GM18873 (cell line): Measurements from ENCODE around the gene KMT2A.
A peak's percentile ranks its signal among the peaks of the same experiment; 100 is the strongest.
"Not testable (repeated sequence)": the region's sequence is repeated elsewhere in the genome, so short reads cannot be mapped to it uniquely, and the experiment has no call there.

Experiments
- ATAC-seq: cut with Tn5 transposase; IDR thresholded peaks from one replicate; pipeline ENCODE4 v1.9.1; 2021; ENCODE audit warnings: mild to moderate bottlenecking, moderate library complexity, moderate number of reproducible peaks; ENCODE audit not compliant: unreplicated experiment, low FRiP score

KMT2A gene

DNA sequence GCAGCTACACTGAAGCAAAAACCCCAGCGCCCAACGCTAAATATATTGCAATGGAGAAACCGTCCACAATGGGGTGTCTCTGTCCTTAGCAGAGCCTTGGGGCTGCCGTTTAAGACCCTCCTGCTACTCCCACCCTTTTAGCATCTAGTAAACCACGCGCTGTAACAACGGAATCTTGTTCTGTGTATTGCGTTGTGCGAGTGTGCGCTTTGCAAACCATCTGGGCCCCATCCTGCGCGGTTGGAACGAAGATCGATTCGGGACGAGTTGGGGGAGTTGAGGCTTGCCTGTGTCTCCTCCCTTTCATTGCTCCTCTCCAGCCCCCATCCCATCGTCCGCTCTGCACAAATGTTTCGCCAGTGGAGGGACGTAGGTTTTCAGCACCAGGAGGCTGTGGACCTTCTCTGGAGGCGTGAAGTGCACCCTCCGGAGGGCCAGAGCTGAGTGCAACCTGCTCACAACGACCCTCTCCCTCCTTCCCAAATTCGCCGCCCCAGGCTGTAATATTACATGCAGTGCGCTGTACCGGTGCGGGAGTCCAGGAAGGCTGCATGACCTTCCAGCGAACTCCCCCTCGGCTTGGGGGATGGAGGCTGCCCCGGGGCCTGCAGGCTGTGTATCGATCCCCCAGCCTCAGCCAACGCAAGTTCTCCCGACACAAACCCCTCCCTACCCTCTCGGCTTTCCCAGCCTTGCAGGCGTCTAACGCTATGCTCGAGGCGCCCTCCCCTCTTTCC lies 1.6 kb upstream of the KMT2A start:
- no peak for ATAC-seq

DNA sequence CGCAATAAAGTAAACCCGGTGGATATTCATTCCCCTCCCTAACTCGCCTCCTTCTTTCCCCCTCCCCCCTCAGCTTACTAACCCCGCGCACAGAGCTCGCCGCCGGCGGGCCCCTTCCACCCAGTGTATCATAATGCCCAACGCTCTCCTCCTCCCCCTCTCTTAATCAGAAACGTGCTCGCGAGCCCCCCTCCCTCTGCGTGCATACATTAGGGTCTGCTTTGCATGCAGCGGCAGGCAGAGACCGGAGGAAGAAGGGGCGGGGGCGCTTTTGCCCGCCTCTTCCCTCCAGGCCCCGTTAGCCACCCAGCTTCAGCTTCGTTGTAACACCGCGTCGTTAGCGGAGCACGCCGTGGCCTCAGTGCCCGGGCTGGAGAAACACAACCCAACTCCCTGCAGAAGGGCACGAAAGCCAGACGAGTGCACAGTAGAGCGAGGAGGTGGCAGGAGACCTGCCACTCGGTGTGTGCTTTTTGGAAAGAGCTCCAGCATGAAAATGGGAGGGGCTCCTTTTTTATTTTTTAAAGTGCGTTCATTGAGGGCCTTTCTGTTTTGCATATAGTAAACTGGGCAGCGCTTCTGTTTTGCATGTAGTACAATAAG lies 901 bp upstream of the KMT2A start:
- peak; percentile 23 for ATAC-seq

DNA sequence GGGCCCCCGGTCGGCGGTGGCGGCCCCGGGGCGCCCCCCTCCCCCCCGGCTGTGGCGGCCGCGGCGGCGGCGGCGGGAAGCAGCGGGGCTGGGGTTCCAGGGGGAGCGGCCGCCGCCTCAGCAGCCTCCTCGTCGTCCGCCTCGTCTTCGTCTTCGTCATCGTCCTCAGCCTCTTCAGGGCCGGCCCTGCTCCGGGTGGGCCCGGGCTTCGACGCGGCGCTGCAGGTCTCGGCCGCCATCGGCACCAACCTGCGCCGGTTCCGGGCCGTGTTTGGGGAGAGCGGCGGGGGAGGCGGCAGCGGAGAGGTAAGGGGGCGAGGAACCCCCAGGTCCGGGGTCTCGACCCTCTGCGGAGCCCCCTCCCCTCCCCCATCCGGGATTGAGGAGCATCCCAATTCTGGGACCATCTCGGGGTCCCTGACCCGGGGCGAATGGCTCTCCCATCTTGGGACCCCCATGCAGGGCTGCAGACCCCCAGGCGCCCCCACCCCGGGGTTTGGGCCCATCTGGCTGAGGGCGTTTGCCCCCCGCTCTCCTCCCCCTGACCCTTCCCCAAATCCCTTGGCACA lies 431 bp downstream of the KMT2A start:
- peak; percentile 1 for ATAC-seq

DNA sequence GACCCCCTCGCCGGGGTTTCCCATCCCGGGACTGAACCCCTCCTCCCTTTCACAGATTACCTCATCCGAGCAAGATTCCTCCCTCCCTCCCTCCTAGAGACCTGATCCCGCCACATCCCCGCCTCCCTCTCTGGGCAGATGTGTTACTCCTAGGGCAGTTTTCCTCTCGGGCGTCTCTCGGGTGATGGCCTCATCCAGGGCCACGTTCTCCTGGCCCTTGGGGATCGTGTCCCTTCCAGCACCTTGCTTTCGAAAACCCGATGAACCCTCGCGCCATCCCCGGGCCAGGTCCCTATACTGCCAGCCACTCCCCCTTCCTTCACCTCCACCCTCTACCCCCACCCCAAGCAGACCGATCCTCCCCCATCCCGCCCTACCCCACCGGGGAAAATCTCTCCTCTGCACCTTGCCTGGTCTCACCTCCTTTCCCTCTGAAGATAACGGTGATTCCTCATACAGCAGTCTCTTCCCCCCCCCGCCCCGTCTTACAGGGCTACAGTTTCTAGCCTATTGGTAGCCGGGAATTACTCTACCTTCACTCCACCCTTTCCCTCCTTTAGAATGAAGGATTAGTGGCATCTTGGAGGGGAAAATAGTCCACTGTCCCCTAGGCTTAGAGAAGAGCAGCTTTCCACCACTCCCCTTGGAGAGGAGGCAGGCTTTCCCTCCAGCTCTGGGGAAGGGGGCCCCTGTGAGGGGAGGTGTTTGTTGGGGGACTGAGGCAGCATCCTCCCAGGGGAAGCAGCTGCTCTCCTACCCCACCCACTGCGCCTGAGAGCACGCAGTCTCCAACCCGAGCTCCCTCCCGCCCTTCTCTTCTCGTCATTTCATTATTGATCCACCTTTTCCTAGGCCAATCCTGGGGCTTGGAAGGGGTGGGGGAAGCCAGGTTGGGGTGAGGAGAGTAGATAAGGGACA lies 1.2 kb downstream of the KMT2A start:
- ATAC-seq = no peak

DNA sequence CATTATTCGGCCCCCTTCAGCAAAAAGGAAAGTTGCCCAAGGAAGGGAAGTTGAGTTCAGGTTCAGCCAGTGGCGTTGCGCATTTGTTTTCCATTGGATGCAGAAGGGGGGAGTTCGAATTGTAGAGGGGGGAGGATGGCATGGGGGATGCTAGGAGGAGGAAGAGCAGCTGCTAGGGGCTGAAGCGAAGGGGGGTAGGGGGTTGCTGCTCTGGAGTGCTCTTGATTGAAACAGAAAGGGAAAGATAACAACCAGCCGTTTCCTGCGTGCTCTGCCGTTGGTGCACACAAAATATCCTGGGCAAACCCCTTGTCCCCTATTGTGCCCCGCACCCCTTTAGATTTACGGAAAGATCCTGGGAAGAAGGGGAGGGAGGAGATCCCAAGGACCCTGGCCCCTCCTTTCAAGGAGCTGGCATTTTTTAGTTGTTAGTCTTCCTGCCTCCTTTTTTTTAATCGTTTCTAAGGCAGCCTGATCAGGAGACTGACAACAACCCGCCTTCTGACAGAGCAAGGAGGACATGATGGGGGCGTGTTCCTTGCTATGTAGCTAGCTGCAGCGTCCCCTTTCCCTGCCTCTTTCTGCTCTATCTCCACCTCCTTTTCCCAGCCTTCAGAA lies 2.1 kb downstream of the KMT2A start:
- ATAC-seq = no peak

DNA sequence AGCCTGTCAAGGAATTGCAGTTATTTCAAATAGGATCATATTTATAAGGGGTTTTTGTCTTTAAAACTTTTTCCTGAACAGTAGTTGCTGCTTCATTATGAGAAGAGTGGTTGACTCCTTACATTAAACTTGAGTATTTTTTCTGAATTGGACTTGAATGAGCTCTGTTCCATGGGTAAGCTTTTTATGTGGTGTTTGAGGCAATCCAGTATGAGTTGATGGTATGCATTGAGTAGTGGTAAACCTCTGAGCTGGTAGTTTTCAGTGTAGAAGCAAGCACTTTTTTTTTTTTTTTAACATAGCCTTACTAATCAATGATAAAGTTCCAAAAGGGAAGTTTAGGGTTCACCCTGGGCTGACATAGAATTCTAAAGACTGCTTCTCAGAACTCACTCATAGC lies 3.4 kb downstream of the KMT2A start:
- no peak for ATAC-seq

DNA sequence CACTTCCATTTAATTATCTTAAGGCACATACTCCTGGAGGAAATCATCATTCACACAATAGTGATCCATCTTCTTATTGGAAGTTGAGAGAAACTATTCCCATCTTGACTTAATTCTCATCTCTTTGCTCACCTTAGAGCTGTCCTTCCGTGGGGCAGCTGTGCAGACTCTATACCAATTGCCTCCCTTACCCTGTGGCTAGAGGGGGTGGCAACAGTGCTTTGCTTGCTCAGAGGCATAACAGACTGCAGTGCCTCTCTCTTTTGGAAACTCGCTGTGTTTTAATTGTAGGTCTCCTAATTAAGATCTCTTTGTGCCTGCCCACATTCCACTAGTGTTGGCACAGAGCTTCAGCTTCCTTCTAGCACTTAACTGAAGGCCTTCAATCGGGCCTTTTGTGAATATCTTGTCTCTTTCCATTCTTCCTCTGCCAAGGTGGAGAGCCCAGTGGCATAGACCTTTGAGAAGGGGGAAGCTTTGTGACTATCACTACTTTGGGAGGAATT lies 5.5 kb downstream of the KMT2A start:
- no peak for ATAC-seq

DNA sequence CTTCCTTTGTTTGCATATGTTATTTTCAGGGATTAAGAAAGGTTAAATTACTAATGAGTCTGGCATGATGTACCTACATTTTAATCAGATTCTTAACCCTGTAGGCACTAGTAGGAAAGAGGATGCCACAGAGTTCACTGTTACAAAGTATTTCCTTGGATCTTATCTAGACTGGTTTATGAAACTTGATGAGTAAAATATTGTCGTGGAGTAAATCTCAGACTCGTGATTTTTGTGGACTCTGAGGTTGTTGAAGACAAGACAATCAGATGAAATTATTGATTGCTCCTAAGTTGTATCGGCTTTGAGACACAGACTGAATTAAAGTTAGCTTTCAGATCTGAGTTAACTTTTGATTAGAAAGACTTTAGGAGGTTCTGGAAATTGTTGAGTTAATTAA lies 6.0 kb downstream of the KMT2A start:
- ATAC-seq = no peak

DNA sequence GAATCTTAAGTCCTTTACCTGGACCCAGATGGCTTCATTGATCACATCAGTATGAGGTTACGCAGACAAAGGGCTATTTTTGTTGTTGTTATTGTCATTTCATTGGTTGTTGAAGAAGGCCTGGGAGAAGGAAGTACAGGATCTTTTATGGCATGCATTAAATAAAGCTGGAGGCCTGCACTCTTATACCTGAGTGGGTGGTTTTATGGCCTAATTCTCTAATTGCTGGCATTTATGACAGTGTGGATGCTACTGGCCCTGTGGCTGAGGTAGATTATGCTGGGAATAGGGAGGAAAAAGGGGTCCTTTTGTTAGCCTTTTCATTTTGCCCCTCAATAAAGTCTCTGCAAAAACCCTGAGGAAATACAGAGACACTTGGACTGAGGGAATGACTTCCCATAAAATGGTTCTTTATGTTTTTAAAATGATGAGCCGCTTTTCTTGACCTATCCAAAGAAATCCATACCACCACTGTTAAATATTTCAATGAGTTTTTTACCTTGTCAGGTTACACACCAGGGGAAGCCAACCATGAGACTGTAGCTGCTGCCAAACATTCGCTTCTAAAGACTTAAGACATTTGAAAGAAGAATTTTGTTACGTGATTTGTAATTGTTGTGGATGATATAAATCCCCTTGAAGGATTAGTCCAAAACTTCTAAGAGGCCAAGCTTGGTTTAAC lies 6.8 kb downstream of the KMT2A start:
- ATAC-seq = no peak

DNA sequence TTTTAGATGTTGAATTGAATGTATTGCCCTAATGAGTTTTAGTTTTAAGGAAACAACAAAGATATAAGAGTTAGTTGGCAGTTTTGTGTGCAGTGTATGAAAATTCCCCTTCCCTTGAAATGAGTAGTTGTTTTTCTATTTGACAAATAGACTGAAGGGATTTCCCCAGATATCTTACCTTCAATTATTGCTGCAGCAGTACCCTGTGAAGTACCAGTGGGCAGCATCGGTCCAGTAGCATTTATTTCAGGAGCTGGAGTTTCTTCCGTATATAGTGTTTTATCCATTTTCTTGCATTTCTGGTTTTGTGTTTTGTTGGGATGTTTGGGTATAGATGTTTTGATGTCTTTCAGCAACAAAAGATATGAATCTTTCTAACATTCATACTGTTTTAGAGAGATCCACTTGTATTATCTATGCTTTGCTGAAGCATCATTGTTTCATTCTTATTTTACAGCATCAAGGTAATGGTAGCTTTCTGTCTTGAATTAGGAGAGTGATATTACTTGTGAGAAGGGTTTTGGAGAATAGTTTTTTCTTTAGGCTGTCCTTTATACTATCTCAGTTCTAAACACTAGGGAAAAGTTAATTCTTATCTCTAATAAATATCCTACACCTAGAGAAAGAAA lies 7.4 kb downstream of the KMT2A start:
- no peak for ATAC-seq

DNA sequence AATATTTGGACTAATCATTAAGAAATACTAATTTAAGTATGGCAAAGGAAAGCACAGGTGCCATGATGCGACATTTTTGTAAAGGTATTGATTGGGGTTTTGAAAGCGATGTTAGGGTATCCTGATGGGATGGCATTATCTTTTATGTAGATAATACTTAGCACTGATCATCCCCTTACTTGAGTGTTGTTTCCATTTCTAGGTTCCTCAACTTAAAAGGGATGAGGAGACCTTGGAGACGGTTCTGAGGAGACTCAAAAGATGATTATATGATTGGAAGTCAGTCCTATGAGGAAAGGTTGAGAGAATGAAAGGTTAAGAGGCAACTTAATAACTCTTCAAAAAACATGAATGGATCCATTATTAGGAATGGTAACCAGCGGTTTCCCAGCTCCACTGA lies 11.1 kb downstream of the KMT2A start:
- ATAC-seq = no peak

DNA sequence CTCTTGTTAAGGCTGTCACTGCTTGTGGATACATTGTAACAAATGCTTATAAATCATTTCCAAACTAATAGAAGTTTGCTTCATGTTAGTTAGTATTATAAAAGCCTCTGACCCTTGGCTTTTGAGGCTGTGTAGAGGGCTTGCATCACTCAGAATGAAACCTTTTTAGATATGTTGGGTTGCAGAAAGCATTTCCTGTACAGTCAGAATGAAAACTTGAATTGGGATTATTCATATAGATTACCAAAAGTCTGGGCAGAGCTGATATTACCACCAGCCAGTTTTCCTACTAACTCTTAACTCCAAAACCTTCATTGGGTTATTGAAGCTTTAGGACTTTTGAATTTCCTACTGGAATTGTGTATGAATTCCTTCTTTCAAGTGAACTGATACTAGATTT lies 12.0 kb downstream of the KMT2A start:
- ATAC-seq = no peak

DNA sequence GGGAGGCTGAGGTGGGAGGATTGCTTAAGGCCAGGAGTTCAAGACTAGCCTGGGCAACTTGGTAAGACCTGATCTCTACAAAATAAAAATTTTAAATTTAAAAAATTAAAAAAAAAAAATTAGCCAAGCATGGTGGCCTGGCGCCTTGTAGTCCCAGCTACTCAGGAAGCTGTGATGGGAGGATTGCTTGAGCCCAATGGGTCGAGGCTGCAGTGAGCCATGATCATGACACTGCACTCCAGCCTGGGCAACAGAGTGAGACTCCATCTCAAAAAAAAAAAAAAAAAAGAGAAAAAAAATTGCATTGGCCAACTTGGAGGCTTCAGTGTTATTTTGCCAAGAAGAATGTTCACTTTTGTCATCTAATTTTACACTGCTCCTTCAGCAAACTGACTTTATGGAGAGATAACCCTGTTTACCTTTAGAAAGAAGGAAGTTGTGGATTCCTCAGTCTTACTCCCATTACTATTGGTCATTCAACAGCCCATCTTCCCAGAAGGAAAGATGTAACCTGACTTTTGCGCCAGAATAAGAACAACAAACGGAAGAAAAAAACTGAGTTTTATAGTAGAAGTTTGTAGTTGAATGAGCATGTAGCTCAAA lies 13.1 kb downstream of the KMT2A start:
- ATAC-seq = no peak

DNA sequence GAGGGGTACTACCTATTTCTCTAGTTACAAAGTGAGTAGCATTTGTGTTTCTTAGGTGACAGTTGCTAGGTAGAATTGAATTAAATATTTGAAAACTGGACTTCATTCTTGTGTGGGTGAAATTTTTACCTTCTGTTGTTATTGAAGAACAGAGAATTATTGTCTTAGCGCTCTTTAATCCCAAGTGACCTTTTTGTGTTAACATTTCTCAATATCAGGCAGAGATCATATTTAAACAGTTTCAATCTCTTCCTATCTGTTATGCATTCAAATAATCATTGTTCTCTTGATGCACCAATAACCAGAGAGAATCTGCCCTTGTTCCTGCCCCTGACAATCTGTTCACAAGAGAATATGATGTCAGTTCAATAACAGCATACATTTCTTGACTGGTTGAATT lies 14.2 kb downstream of the KMT2A start:
- ATAC-seq = no peak

DNA sequence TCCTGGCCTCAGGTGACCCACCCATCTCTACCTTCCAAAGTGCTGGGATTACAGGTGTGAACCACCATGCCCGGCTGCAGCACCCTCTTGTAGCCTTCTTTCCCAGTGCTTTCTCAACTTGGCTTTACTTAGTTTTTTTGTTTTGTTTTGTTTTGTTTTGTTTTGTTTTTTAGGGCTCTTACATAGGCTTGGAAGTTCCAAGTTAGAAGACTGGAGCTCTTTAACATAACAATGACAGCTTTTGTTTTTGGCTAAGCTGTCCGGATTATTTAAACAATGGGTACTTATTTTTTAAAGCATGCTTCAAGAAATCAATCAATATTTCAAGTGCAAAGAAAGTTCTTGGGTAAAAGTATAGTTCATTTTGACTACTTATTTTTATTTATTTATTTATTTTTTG lies 25.9 kb downstream of the KMT2A start:
- ATAC-seq = no peak

DNA sequence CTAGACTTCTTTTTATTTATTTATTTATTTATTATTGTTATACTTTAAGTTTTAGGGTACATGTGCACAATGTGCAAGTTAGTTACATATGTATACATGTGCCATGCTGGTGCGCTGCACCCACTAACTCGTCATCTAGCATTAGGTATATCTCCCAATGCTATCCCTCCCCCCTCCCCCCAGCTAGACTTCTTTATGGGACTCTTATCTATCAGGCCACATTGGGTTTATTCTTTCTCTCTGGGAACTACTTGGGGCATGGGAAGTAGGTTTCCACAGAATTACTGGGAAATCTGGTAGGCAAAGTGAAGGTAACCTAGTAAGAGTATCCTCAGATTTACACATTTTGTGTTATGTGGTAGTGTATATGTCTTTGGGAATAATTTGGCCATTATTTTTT lies 32.7 kb downstream of the KMT2A start:
- not testable (repeated sequence) for ATAC-seq

DNA sequence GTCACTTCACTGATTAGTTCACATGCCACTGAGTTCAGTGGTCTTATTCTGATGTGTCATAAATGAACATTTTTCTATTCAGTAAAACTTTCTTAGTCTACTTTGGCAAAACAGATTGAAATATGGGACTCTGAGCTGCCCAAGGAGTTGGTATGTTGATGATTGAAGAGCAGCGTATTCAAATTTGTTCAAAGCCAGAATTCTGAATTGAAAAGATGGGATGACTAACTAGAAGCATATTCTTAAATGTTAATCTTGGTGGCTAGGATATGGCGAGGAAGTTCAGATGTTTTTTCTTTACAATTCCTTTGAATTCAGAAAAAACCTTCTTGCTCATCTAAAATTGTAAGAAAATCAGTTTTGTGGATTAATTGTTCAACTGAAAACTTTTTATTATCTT lies 34.7 kb downstream of the KMT2A start:
- ATAC-seq = no peak

DNA sequence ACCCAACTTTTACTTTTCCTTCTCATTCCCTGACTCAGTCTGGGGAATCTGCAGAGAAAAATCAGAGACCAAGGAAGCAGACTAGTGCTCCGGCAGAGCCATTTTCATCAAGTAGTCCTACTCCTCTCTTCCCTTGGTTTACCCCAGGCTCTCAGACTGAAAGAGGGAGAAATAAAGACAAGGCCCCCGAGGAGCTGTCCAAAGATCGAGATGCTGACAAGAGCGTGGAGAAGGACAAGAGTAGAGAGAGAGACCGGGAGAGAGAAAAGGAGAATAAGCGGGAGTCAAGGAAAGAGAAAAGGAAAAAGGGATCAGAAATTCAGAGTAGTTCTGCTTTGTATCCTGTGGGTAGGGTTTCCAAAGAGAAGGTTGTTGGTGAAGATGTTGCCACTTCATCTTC lies 37.2 kb downstream of the KMT2A start:
- no peak for ATAC-seq

DNA sequence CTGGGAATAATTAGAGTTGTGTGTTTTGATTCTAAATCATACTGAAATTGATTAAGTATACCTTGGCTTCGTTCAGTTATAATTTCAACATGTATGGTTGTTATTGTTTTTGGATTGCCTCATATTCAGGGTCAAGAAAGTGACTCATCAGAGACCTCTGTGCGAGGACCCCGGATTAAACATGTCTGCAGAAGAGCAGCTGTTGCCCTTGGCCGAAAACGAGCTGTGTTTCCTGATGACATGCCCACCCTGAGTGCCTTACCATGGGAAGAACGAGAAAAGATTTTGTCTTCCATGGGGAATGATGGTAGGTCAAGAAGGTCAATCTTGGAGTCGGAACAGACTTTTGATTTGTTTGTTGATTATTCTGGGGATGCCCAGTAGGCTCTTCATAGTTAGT lies 40.4 kb downstream of the KMT2A start:
- no peak for ATAC-seq
